Transverse colon (tissue), 4 donors: ENCODE results near the gene PRADC1.

ENCODE experiments used
- CTCF ChIP-seq, 5 experiments: fragments of 200-600 bp in 3 of 5; fragments of 450-650 bp in 2 of 5; sonication (generic) in 3 of 5; IDR thresholded peaks; 1 replicate in 2 of 5; 2 replicates in 3 of 5; pipeline ENCODE4 v1.5.1; 2016 to 2017; ENCODE audit warnings: antibody characterized with exemption in 5 of 5, inconsistent platforms in 3 of 5, mild to moderate bottlenecking in 2 of 5, moderate library complexity in 1 of 5
- POLR2AphosphoS5 ChIP-seq, 3 donors: sonication (generic); formaldehyde crosslinking; IDR thresholded peaks; one replicate each; pipeline ENCODE4 v1.6.1; 2016; ENCODE audit warnings: antibody characterized with exemption in 3 of 3

- TF ChIP-seq CTCF (IDR thresholded peaks at IDR 0.05) (no peak), POLR2AphosphoS5 (IDR thresholded peaks at IDR 0.05) (no peak)
Measured at GRCh38 chr2:73187549-73187948, 45.5 kb downstream of the PRADC1 start.
